ENCODE measurements around the gene ARMH3. TPM values are rescaled to one million over a fixed set of nuclear protein-coding genes. Genes with fewer than 3 reads are reported as not detected.

ARMH3 gene
- total and polyA plus RNA-seq, 8 donors = 7.5 to 15.8 (median 10.7) TPM

- H3K27ac ChIP-seq = no peak overlapping the region
- DNase-seq (no peak), FAIRE-seq (no peak), ATAC-seq (no peak)
- WGBS, 2 donors = 96 to 100% methylated on average over 2 of the region's 2 CpGs
- H3K36me3 ChIP-seq = peaks cover 0 to 6% (median 0%) of the 10 kb centered on the region in 3 donors
- no peaks in the 10 kb centered on the region for H3K4me1 ChIP-seq
- intact Hi-C loops (cut with DNase I) = no loop called here
- H3K4me3 ChIP-seq = no peak overlapping the region
- H3K27me3 ChIP-seq = no peaks in the 10 kb centered on the region
- H3K9me3 ChIP-seq = no peaks in the 10 kb centered on the region
- no peak for TF ChIP-seq CTCF (IDR thresholded peaks at IDR 0.05)
Observed at GRCh38 chr10:101905251-101905650, 150.7 kb downstream of the ARMH3 start.

DNA sequence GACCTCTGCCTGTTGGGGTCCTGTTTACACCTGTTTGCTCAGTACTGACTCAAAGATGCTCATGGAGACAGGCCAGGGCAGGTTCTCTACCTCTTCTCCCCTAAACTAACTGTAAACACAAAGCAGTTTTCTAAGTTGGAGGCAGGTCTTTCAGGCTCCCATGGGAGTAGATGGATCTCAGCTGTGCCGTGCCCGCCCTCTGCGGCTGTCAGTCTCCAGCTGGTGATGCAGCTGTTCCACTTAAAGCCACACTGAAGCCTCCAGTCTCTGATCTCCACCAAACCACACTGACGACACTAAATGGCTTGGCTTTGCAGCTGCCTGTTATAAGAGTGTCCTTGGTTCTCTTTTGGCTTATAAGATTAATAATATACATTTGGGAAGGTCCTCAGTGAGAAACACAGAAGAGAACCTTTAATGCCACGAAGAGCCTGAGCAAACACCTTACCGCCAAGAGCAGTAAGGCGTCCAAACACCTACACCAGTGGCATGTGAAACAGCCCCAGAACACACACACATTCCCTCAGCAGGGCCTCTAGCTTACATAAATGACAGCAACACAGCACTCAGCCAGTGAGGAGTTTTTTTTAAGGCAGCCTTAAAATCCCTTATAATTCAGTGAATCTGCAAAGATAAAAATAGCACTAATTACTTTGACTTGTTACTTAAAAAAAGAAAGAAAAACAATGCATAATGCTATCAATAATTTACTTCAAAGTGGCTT, 152.0 kb downstream of the ARMH3 start:
- DNase-seq = no peak
- 86 to 88% methylated on average over 7 of the region's 7 CpGs for WGBS, 2 donors
- no peak for TF ChIP-seq CTCF (IDR thresholded peaks at IDR 0.05)

DNA sequence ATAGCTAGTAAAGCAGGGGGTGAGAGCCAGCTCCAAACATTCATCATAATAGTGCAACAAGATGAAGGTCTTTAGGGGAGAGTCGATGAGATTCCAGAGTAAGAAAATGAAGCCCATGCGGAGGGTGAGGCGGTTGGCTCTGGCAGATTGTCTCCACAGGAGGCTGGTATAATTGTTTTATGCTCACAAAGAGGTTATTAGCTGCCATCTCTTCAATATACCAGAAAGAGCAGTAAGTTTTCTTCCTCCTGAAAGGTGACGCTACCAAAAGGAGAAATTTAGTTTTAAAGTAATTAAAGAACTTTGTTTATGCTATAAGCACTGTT, 153.2 kb downstream of the ARMH3 start:
- Histone ChIP-seq H3K4me3 (no peak overlapping the region), H3K27ac (no peak overlapping the region), H3K9me3 (no peaks in the 10 kb centered on the region), H3K4me1 (peaks cover 0 to under 1% (median 0%) of the 10 kb centered on the region in 3 donors), H3K27me3 (no peaks in the 10 kb centered on the region), H3K36me3 (peaks cover 0 to 6% (median 0%) of the 10 kb centered on the region in 3 donors)
- intact Hi-C loops (cut with DNase I) = no loop called here
- whole genome bisulfite sequencing, 2 donors = 91 to 93% methylated on average over 4 of the region's 4 CpGs
- no peak for TF ChIP-seq CTCF (IDR thresholded peaks at IDR 0.05)
- DNase-seq (no peak), FAIRE-seq (no peak), ATAC-seq (no peak)

More for the DNA sequence above, 152.0 kb downstream of the ARMH3 start:
- Histone ChIP-seq H3K36me3 (peaks cover 0 to 6% (median 0%) of the 10 kb centered on the region in 3 donors), H3K4me1 (no peaks in the 10 kb centered on the region), H3K27ac (no peak overlapping the region), H3K4me3 (no peak overlapping the region), H3K9me3 (no peaks in the 10 kb centered on the region), H3K27me3 (no peaks in the 10 kb centered on the region)
- intact Hi-C loops (cut with DNase I) = no loop called here
- FAIRE-seq = no peak
- ATAC-seq = no peak

- Histone ChIP-seq H3K9me3 (no peaks in the 10 kb centered on the region), H3K4me1 (peaks cover 0 to 6% (median 0%) of the 10 kb centered on the region in 3 donors), H3K36me3 (peaks cover 0 to 6% (median 0%) of the 10 kb centered on the region in 3 donors), H3K4me3 (no peak overlapping the region), H3K27me3 (no peaks in the 10 kb centered on the region), H3K27ac (no peak overlapping the region)
- no peak for DNase-seq
- no peak for TF ChIP-seq CTCF (IDR thresholded peaks at IDR 0.05)
- intact Hi-C loops (cut with DNase I) = no loop called here
- ATAC-seq = no peak
- WGBS, 2 donors = 95 to 96% methylated on average over 7 of the region's 7 CpGs
- FAIRE-seq = no peak
Observed at GRCh38 chr10:101902032-101902819, 153.7 kb downstream of the ARMH3 start.

- ATAC-seq (no peak), DNase-seq (no peak), FAIRE-seq (no peak)
- Histone ChIP-seq H3K36me3 (peaks cover 0 to 6% (median 0%) of the 10 kb centered on the region in 3 donors), H3K27ac (no peak overlapping the region), H3K9me3 (no peaks in the 10 kb centered on the region), H3K27me3 (no peaks in the 10 kb centered on the region), H3K4me1 (peaks cover 0 to 7% (median 0%) of the 10 kb centered on the region in 3 donors), H3K4me3 (no peak overlapping the region)
- 89 to 95% methylated on average over 6 of the region's 6 CpGs for WGBS, 2 donors
- intact Hi-C loops (cut with DNase I) = no loop called here
- no peak for TF ChIP-seq CTCF (IDR thresholded peaks at IDR 0.05)
Observed at GRCh38 chr10:101901340-101901739, 154.6 kb downstream of the ARMH3 start.
